OCI-M2 (cell line): ENCODE results near the gene RAB24.
A peak's percentile ranks its signal among the peaks of the same experiment; 100 is the strongest.

Experiments used
- DNase-seq: peaks from one replicate; lab custom pipeline; 2025; ENCODE audit not compliant: unreplicated experiment; lab: John Stamatoyannopoulos, UW

Gene RAB24

GRCh38 chr5:177333420-177334154, 30.1 kb upstream of the RAB24 start:
- DNase-seq = no peak

- DNase-seq = no peak
Measured at GRCh38 chr5:177332896-177333260, 29.4 kb upstream of the RAB24 start.

- no peak for DNase-seq
Measured at GRCh38 chr5:177332031-177332895, 28.7 kb upstream of the RAB24 start.

- no peak for DNase-seq
Measured at GRCh38 chr5:177330991-177331842, 27.7 kb upstream of the RAB24 start.

GRCh38 chr5:177329883-177330282, 26.4 kb upstream of the RAB24 start:
- no peak for DNase-seq

- DNase-seq = no peak
Measured at GRCh38 chr5:177328545-177329231, 25.2 kb upstream of the RAB24 start.

- no peak for DNase-seq
Measured at GRCh38 chr5:177327539-177328522, 24.3 kb upstream of the RAB24 start.

- no peak for DNase-seq
Measured at GRCh38 chr5:177325868-177326381, 22.4 kb upstream of the RAB24 start.

GRCh38 chr5:177320879-177321278, 17.4 kb upstream of the RAB24 start:
- peak; percentile 30 for DNase-seq

- no peak for DNase-seq
Measured at GRCh38 chr5:177319913-177320588, 16.5 kb upstream of the RAB24 start.

- DNase-seq = peak; percentile 13
Measured at GRCh38 chr5:177317959-177318377, 14.4 kb upstream of the RAB24 start.

- no peak for DNase-seq
Measured at GRCh38 chr5:177316005-177316404, 12.5 kb upstream of the RAB24 start.

- DNase-seq = no peak
Measured at GRCh38 chr5:177315411-177315810, 11.9 kb upstream of the RAB24 start.

GRCh38 chr5:177314376-177315342, 11.1 kb upstream of the RAB24 start:
- DNase-seq = no peak

- DNase-seq = no peak
Measured at GRCh38 chr5:177313561-177314259, 10.2 kb upstream of the RAB24 start.

- DNase-seq = no peak
Measured at GRCh38 chr5:177312649-177313181, 9.2 kb upstream of the RAB24 start.
